Measurements from ENCODE around the gene ARHGAP44.

DNA sequence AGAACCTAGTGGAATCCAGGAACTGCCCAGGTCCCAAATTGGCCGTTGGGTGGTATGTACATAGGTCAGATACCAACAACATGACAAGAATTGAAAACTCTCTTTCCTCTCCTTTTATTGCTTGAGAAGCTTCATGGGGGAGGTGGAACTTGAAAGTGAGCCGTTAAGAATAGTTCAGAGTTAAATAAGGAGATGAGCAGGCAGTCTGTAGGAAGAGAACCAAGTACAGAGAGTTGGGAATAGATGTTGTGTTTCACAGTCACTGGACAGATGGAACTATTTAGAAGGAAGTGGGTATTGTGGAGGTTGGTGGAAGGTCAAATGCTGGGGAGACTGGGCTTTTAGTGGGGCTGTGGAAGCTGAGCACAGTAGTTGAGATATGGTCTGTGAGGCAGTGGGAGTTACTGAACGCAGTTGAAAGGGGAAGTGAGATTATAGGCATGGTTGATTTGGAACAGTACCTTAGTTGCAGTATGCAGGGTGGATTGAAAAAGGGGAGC is 26.4 kb downstream of the ARHGAP44 start:
- TF ChIP-seq ZFX (CRISPR knock-in tag; IDR thresholded peaks at IDR 0.05; ENCODE audit: low read depth), result no peak
- TF ChIP-seq POLR2A (IDR thresholded peaks at IDR 0.05; ENCODE audit: insufficient read depth in 1 of 2, low read depth in 2 of 2, low read length in 2 of 2), result no peak
- TF ChIP-seq NR1H2 (CRISPR knock-in tag; IDR thresholded peaks at IDR 0.05; ENCODE audit: borderline replicate concordance, low read depth), result no peak
- TF ChIP-seq NFRKB (IDR thresholded peaks at IDR 0.05), result no peak
- no peak for TF ChIP-seq ZNF530 (CRISPR knock-in tag; IDR thresholded peaks at IDR 0.05; ENCODE audit: low read depth)
- TF ChIP-seq CTCF (CRISPR knock-in tag; IDR thresholded peaks at IDR 0.05), result no peak
- no peak for TF ChIP-seq TCF12 (IDR thresholded peaks at IDR 0.05)
- no peak for TF ChIP-seq TCF12 (CRISPR knock-in tag; IDR thresholded peaks at IDR 0.05)
- no peak for TF ChIP-seq TCF7L2 (IDR thresholded peaks at IDR 0.05; ENCODE audit: low read depth, low read length)

Data from HepG2 (cell line).